ENCODE measurements around the gene SCNN1A. TPM values are rescaled to one million over a fixed set of nuclear protein-coding genes. Genes with fewer than 3 reads are reported as not detected.

SCNN1A gene
- total RNA-seq, 1 experiment from 2014 or later: 111 TPM

GRCh38 chr12:6360080-6360571, 15.2 kb downstream of the SCNN1A start:
- H3K27ac Mint-ChIP-seq: no peak overlapping the region
- no peak for TF ChIP-seq CTCF (conservative IDR thresholded peaks at IDR 0.05)
- Histone ChIP-seq H2BK120ac (ENCODE audit: low read depth, low read length, poor library complexity, severe bottlenecking) (no peak overlapping the region), H3K18ac (ENCODE audit: insufficient read length, low read depth, low read length) (no peak overlapping the region), H3K4ac (ENCODE audit: low read depth, low read length) (no peak overlapping the region), H4K8ac (replicated peaks; ENCODE audit: insufficient read length, low read depth, low read length) (no peak overlapping the region), H3K27me3 (ENCODE audit: insufficient read depth, low read length) (no peaks in the 10 kb centered on the region), H2AK5ac (ENCODE audit: insufficient read length, low read length) (no peak overlapping the region), H2BK5ac (ENCODE audit: insufficient read length, low read length) (no peak overlapping the region), H3K9ac (ENCODE audit: extremely low read depth, insufficient read length, low read length) (no peak overlapping the region), H3K23ac (ENCODE audit: insufficient read length, low read depth, low read length) (no peak overlapping the region), H4K5ac (ENCODE audit: insufficient read length, low read depth, low read length) (no peak overlapping the region), H4K20me1 (ENCODE audit: control insufficient read depth, insufficient read depth, insufficient read length) (peaks cover 3% of the 10 kb centered on the region), H3K79me2 (ENCODE audit: insufficient read depth, low read length) (no peaks in the 10 kb centered on the region), H2BK12ac (ENCODE audit: insufficient read length, low read depth, low read length) (no peak overlapping the region), H3K56ac (ENCODE audit: insufficient read length, low read depth, low read length) (no peak overlapping the region), H2BK15ac (ENCODE audit: low read depth, low read length) (no peak overlapping the region), H3K27ac (ENCODE audit: insufficient read length, low read depth, low read length) (no peak overlapping the region), H3K9me3 (ENCODE audit: control insufficient read depth, low read depth, low read length) (no peaks in the 10 kb centered on the region), H4K91ac (ENCODE audit: insufficient read length, low read depth, low read length) (no peak overlapping the region), H2BK20ac (ENCODE audit: low read depth, low read length, poor library complexity, severe bottlenecking) (no peak overlapping the region), H3K79me1 (ENCODE audit: insufficient read depth, low read depth, low read length, poor library complexity, severe bottlenecking) (no peaks in the 10 kb centered on the region), H3T11ph (ENCODE audit: low read length) (no peak overlapping the region), H3K14ac (ENCODE audit: insufficient read depth, low read length) (no peak overlapping the region), H3K23me2 (ENCODE audit: insufficient read length, low read depth, low read length, poor library complexity, severe bottlenecking) (peaks cover 4% of the 10 kb centered on the region), H2AFZ (ENCODE audit: low read length) (no peak overlapping the region), H3K4me2 (ENCODE audit: insufficient read depth, insufficient read length, low read length) (no peak overlapping the region), H3K4me1 (ENCODE audit: insufficient read depth, low read length) (no peaks in the 10 kb centered on the region)
- H3K27me3 Mint-ChIP-seq (ENCODE audit: low read depth): no peaks in the 10 kb centered on the region
- WGBS (ENCODE audit: extremely low coverage, insufficient read length, low lambda C conversion rate): no CpG with 5 or more reads among the region's 7 CpGs
- H3K9me3 Mint-ChIP-seq: no peaks in the 10 kb centered on the region; a peak in 1 of 5 replicates
- peaks cover 22 to 65% (median 60%) of the 10 kb centered on the region in 3 experiments for H3K36me3 Mint-ChIP-seq (ENCODE audit: insufficient read depth in 1 of 3, low read depth in 3 of 3)
- H3K4me1 Mint-ChIP-seq: peaks cover 12% of the 10 kb centered on the region in 2 experiments
- H3K4me3 Mint-ChIP-seq: no peak overlapping the region
- DNase-seq: no peak

Measured in H9 (cell line).